WTC11 (cell line): Measurements from ENCODE around the gene ITCH.

Experiments used
- CREB1 ChIP-seq: sonication (generic); formaldehyde crosslinking; IDR thresholded peaks from 2 replicates; pipeline ENCODE4 v1.8.0; 2023; ENCODE audit warnings: mild to moderate bottlenecking, missing genetic modification reagents
- ETV6 ChIP-seq: sonication (generic); formaldehyde crosslinking; IDR thresholded peaks from 2 replicates; pipeline ENCODE4 v1.8.1; 2022; ENCODE audit warnings: mild to moderate bottlenecking, missing genetic modification reagents
- TF ChIP-seq, protein P1 (sequence below): fragments of 200-600 bp; IDR thresholded peaks from 2 replicates; pipeline ENCODE4 v1.8.0; 2022; ENCODE audit warnings: antibody characterized with exemption
- TF ChIP-seq, protein P2 (sequence below): sonication (generic); formaldehyde crosslinking; IDR thresholded peaks from 2 replicates; pipeline ENCODE4 v1.8.0; 2022; ENCODE audit warnings: mild to moderate bottlenecking, missing genetic modification reagents

DNA sequence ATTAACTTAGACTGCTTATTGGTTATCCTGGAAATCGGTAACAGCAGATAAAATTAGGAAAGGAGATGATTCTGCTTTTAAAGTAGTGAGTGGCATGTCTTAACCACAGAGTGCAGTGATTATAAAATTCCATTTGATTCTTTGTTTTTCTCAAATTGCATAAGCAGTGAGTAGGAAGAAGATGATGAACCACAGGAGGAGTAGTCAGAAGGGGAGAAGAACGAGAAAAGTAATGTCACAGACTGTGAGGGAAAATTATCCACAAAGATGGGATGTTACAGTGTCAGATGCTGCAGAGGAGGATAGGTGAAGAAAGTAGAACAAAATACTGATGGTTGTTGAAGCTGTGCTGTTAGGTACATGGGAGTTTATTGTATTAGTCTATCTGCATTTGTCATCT is 63.0 kb downstream of the ITCH start:
- TF ChIP-seq, protein P1, sequence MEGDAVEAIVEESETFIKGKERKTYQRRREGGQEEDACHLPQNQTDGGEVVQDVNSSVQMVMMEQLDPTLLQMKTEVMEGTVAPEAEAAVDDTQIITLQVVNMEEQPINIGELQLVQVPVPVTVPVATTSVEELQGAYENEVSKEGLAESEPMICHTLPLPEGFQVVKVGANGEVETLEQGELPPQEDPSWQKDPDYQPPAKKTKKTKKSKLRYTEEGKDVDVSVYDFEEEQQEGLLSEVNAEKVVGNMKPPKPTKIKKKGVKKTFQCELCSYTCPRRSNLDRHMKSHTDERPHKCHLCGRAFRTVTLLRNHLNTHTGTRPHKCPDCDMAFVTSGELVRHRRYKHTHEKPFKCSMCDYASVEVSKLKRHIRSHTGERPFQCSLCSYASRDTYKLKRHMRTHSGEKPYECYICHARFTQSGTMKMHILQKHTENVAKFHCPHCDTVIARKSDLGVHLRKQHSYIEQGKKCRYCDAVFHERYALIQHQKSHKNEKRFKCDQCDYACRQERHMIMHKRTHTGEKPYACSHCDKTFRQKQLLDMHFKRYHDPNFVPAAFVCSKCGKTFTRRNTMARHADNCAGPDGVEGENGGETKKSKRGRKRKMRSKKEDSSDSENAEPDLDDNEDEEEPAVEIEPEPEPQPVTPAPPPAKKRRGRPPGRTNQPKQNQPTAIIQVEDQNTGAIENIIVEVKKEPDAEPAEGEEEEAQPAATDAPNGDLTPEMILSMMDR = no peak
- TF ChIP-seq CREB1 (CRISPR knock-in tag) = no peak
- TF ChIP-seq ETV6 (CRISPR knock-in tag) = no peak
- TF ChIP-seq, protein P2, sequence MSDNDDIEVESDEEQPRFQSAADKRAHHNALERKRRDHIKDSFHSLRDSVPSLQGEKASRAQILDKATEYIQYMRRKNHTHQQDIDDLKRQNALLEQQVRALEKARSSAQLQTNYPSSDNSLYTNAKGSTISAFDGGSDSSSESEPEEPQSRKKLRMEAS = no peak
